GM23338 (cell line): Measurements from ENCODE around the gene NHLH2. TPM values are rescaled to one million over a fixed set of nuclear protein-coding genes. Genes with fewer than 3 reads are reported as not detected.

ENCODE experiments used
- ATAC-seq: fragments of 200-7000 bp; cut with Tn5 transposase; 3 replicates; pipeline ENCODE4 v1.9.1; 2020
- DNase-seq: peaks from one replicate; pipeline ENCODE4 v3.0.0-alpha.2; 2015; ENCODE audit warnings: low spot score
- H2AFZ ChIP-seq: fragments of 200-600 bp; sonication (generic); 2 replicates; pipeline ENCODE4 v1.8.0; 2016; ENCODE audit warnings: antibody characterized with exemption, mild to moderate bottlenecking, moderate library complexity
- H3F3A ChIP-seq: fragments of 200-600 bp; sonication (generic); replicated peaks from 2 replicates; pipeline ENCODE4 v1.8.0; 2017; ENCODE audit warnings: antibody characterized with exemption, mixed run types, low read depth
- H3K27ac ChIP-seq: fragments of 200-600 bp; sonication (generic); 2 replicates; pipeline ENCODE4 v1.6.1; 2016; ENCODE audit warnings: low read depth
- H3K27me3 ChIP-seq: fragments of 200-600 bp; sonication (generic); 2 replicates; pipeline ENCODE4 v1.8.0; 2016; ENCODE audit warnings: mild to moderate bottlenecking, mixed run types, moderate library complexity; ENCODE audit not compliant: insufficient read depth
- H3K36me3 ChIP-seq: fragments of 200-600 bp; sonication (generic); 2 replicates; pipeline ENCODE4 v1.8.0; 2016; ENCODE audit warnings: mild to moderate bottlenecking; ENCODE audit not compliant: insufficient read depth
- H3K4me1 ChIP-seq: fragments of 200-600 bp; sonication (generic); 2 replicates; pipeline ENCODE4 v1.8.0; 2016; ENCODE audit warnings: mild to moderate bottlenecking, moderate library complexity; ENCODE audit not compliant: insufficient read depth
- H3K4me2 ChIP-seq: fragments of 200-600 bp; sonication (generic); 2 replicates; pipeline ENCODE4 v1.7.1; 2017; ENCODE audit warnings: mixed run types
- H3K4me3 ChIP-seq: fragments of 200-600 bp; sonication (generic); 2 replicates; pipeline ENCODE4 v1.6.1; 2016; ENCODE audit warnings: mixed run types
- H3K79me2 ChIP-seq: fragments of 200-600 bp; sonication (generic); replicated peaks from 2 replicates; pipeline ENCODE4 v1.8.0; 2017; ENCODE audit warnings: mild to moderate bottlenecking; ENCODE audit not compliant: insufficient read depth
- H3K9me2 ChIP-seq: fragments of 200-600 bp; sonication (generic); 2 replicates; pipeline ENCODE4 v1.8.0; 2017; ENCODE audit not compliant: insufficient read depth
- H4K20me1 ChIP-seq: fragments of 200-600 bp; sonication (generic); replicated peaks from 2 replicates; pipeline ENCODE4 v1.8.0; 2017; ENCODE audit warnings: mild to moderate bottlenecking; ENCODE audit not compliant: insufficient read depth
- H3K27ac Mint-ChIP-seq: 2 replicates; pipeline ENCODE4 v1.8.0; 2020; ENCODE audit warnings: inconsistent platforms, mild to moderate bottlenecking, moderate library complexity, mixed read lengths
- H3K27me3 Mint-ChIP-seq: 3 replicates; pipeline ENCODE4 v1.8.0; 2022; ENCODE audit warnings: low read depth, mild to moderate bottlenecking, moderate library complexity, mixed read lengths, inconsistent platforms; ENCODE audit not compliant: insufficient read depth, poor library complexity
- H3K36me3 Mint-ChIP-seq: 3 replicates; pipeline ENCODE4 v1.8.0; 2021; ENCODE audit warnings: low read depth, mild to moderate bottlenecking, inconsistent platforms, moderate library complexity, mixed read lengths
- H3K4me1 Mint-ChIP-seq: 3 replicates; pipeline ENCODE4 v1.8.0; 2020; ENCODE audit warnings: mild to moderate bottlenecking, inconsistent platforms, mixed read lengths
- H3K4me3 Mint-ChIP-seq: 3 replicates; pipeline ENCODE4 v1.8.0; 2021; ENCODE audit warnings: moderate library complexity, mild to moderate bottlenecking, inconsistent platforms, mixed read lengths
- H3K9me3 Mint-ChIP-seq: 3 replicates; pipeline ENCODE4 v1.8.0; 2020; ENCODE audit warnings: moderate library complexity, mild to moderate bottlenecking, inconsistent platforms, mixed read lengths
- CREB1 ChIP-seq: fragments of 250-450 bp; sonication (Bioruptor Pico); IDR thresholded peaks from 2 replicates; pipeline ENCODE4 v1.5.0; 2020; ENCODE audit warnings: low read depth, mild to moderate bottlenecking, moderate library complexity
- ZNF331 ChIP-seq: fragments of 250-450 bp; sonication (Bioruptor Pico); IDR thresholded peaks from 2 replicates; pipeline ENCODE4 v1.5.0; 2020; ENCODE audit warnings: low read depth, mild to moderate bottlenecking, moderate library complexity
- polyA plus RNA-seq: library from polyadenylated mRNA; unstranded; fragments of >200 nt; fragmentation: Nextera tagmentation; extraction: Ambion mirVana; gene quantifications from 2 replicates; pipeline ENCODE4 v1.2.1, GENCODE V29; 2016
- total RNA-seq: library from RNA; depleted of rRNA; stranded (reverse); fragments of >200 nt; shearing (Covaris generic); gene quantifications from 2 replicates; pipeline ENCODE4 v1.2.3, GENCODE V29; 2014
- TF ChIP-seq, protein P1 (sequence below): fragments of 250-450 bp; sonication (Bioruptor Pico); IDR thresholded peaks from 2 replicates; pipeline ENCODE4 v1.5.0; 2020; ENCODE audit warnings: mild to moderate bottlenecking, moderate library complexity

Gene NHLH2
- total and polyA plus RNA-seq, 2 experiments from 2014 or later = 1.7 to 1.9 TPM

- Histone ChIP-seq H3K27me3 (no peaks in the 10 kb centered on the region), H3K4me3 (no peak overlapping the region), H2AFZ (no peak overlapping the region), H4K20me1 (no peaks in the 10 kb centered on the region), H3K9me2 (no peaks in the 10 kb centered on the region; the same call in 1 of the 2 replicates), H3K79me2 (no peaks in the 10 kb centered on the region), H3K4me2 (no peak overlapping the region), H3K4me1 (no peaks in the 10 kb centered on the region), H3K27ac (no peak overlapping the region), H3K36me3 (no peaks in the 10 kb centered on the region), H3F3A (no peaks in the 10 kb centered on the region)
- H3K27ac Mint-ChIP-seq = no peak overlapping the region
- DNase-seq (no peak), ATAC-seq (no peak)
- no peak overlapping the region for H3K4me3 Mint-ChIP-seq
- H3K27me3 Mint-ChIP-seq = peaks cover 3% of the 10 kb centered on the region
- H3K4me1 Mint-ChIP-seq = peaks cover 12% of the 10 kb centered on the region
- TF ChIP-seq, protein P1, sequence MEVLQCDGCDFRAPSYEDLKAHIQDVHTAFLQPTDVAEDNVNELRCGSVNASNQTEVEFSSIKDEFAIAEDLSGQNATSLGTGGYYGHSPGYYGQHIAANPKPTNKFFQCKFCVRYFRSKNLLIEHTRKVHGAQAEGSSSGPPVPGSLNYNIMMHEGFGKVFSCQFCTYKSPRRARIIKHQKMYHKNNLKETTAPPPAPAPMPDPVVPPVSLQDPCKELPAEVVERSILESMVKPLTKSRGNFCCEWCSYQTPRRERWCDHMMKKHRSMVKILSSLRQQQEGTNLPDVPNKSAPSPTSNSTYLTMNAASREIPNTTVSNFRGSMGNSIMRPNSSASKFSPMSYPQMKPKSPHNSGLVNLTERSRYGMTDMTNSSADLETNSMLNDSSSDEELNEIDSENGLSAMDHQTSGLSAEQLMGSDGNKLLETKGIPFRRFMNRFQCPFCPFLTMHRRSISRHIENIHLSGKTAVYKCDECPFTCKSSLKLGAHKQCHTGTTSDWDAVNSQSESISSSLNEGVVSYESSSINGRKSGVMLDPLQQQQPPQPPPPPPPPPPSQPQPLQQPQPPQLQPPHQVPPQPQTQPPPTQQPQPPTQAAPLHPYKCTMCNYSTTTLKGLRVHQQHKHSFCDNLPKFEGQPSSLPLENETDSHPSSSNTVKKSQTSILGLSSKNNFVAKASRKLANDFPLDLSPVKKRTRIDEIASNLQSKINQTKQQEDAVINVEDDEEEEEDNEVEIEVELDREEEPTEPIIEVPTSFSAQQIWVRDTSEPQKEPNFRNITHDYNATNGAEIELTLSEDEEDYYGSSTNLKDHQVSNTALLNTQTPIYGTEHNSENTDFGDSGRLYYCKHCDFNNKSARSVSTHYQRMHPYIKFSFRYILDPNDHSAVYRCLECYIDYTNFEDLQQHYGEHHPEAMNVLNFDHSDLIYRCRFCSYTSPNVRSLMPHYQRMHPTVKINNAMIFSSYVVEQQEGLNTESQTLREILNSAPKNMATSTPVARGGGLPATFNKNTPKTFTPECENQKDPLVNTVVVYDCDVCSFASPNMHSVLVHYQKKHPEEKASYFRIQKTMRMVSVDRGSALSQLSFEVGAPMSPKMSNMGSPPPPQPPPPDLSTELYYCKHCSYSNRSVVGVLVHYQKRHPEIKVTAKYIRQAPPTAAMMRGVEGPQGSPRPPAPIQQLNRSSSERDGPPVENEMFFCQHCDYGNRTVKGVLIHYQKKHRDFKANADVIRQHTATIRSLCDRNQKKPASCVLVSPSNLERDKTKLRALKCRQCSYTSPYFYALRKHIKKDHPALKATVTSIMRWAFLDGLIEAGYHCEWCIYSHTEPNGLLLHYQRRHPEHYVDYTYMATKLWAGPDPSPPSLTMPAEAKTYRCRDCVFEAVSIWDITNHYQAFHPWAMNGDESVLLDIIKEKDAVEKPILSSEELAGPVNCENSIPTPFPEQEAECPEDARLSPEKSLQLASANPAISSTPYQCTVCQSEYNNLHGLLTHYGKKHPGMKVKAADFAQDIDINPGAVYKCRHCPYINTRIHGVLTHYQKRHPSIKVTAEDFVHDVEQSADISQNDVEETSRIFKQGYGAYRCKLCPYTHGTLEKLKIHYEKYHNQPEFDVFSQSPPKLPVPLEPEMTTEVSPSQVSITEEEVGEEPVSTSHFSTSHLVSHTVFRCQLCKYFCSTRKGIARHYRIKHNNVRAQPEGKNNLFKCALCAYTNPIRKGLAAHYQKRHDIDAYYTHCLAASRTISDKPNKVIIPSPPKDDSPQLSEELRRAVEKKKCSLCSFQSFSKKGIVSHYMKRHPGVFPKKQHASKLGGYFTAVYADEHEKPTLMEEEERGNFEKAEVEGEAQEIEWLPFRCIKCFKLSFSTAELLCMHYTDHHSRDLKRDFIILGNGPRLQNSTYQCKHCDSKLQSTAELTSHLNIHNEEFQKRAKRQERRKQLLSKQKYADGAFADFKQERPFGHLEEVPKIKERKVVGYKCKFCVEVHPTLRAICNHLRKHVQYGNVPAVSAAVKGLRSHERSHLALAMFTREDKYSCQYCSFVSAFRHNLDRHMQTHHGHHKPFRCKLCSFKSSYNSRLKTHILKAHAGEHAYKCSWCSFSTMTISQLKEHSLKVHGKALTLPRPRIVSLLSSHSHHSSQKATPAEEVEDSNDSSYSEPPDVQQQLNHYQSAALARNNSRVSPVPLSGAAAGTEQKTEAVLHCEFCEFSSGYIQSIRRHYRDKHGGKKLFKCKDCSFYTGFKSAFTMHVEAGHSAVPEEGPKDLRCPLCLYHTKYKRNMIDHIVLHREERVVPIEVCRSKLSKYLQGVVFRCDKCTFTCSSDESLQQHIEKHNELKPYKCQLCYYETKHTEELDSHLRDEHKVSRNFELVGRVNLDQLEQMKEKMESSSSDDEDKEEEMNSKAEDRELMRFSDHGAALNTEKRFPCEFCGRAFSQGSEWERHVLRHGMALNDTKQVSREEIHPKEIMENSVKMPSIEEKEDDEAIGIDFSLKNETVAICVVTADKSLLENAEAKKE (CRISPR knock-in tag) = no peak
- H3K36me3 Mint-ChIP-seq = no peaks in the 10 kb centered on the region; the same call in 2 of the 3 replicates
- H3K9me3 Mint-ChIP-seq = peaks cover 3% of the 10 kb centered on the region; the same call in 2 of the 3 replicates
Measured at GRCh38 chr1:115810609-115811008, 30.3 kb downstream of the NHLH2 start.

DNA sequence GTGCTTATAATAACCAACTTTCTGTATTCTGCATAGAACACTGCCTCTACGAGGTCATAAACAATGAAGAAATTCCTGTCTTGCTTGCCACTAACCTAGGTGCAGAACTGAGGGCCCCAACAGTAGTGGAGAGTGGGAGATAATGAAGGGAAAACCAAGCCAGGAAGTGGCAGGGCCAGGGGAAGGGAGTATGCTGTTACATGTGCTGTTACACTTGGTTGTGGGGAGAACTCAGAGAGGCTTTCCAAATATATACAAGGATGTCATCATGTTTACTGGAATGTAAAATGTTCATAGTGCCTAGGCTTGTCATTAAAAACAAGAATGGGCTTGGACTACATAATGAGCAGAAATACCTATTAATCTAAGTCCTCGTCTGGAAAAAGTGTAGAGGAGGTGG is 31.1 kb downstream of the NHLH2 start:
- H2AFZ ChIP-seq = no peak overlapping the region

More for the DNA sequence above, 31.1 kb downstream of the NHLH2 start:
- H3K27me3 Mint-ChIP-seq = peaks cover 4% of the 10 kb centered on the region
- Histone ChIP-seq H3K9me2 (peaks cover 3% of the 10 kb centered on the region), H3K36me3 (no peaks in the 10 kb centered on the region), H3K4me2 (no peak overlapping the region), H3K27ac (no peak overlapping the region), H3K4me1 (no peaks in the 10 kb centered on the region), H4K20me1 (no peaks in the 10 kb centered on the region), H3K27me3 (no peaks in the 10 kb centered on the region), H3K4me3 (no peak overlapping the region), H3F3A (no peaks in the 10 kb centered on the region), H3K79me2 (no peaks in the 10 kb centered on the region)
- DNase-seq (no peak), ATAC-seq (no peak)
- H3K9me3 Mint-ChIP-seq = peaks cover 3% of the 10 kb centered on the region; the same call in 2 of the 3 replicates
- peaks cover 14% of the 10 kb centered on the region for H3K4me1 Mint-ChIP-seq
- H3K36me3 Mint-ChIP-seq = no peaks in the 10 kb centered on the region; the same call in 2 of the 3 replicates
- no peak overlapping the region for H3K27ac Mint-ChIP-seq
- no peak for TF ChIP-seq CREB1 (CRISPR knock-in tag)
- no peak for TF ChIP-seq ZNF331
- no peak overlapping the region for H3K4me3 Mint-ChIP-seq
